GM12872 (cell line): ENCODE results near the gene WBP11.

Experiments used
- TF ChIP-seq, protein P1 (sequence below): IDR thresholded peaks from 3 replicates; pipeline ENCODE4 v1.5.1; 2011; ENCODE audit warnings: low read depth, mild to moderate bottlenecking, low read length, moderate library complexity; ENCODE audit not compliant: insufficient read depth

Gene WBP11

DNA sequence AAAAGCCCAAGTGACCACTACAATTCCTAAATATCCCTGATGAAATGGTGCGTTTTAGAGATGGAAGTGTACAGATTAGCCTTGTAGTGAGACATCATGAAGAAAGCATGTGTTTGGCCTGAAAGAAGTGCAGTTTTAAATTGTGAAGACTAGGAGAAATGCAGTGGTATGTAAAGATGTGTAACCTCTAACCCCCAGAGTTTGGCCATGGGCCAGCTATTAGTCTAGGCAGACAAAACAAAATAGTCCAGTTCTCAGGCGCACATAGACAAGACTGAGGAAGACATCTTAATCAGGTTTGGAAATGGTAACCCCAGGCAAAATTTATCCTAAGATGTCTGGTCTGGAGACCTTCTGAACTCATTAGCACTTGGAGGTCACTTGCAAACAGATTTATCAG lies 23.4 kb downstream of the WBP11 start:
- TF ChIP-seq, protein P1, sequence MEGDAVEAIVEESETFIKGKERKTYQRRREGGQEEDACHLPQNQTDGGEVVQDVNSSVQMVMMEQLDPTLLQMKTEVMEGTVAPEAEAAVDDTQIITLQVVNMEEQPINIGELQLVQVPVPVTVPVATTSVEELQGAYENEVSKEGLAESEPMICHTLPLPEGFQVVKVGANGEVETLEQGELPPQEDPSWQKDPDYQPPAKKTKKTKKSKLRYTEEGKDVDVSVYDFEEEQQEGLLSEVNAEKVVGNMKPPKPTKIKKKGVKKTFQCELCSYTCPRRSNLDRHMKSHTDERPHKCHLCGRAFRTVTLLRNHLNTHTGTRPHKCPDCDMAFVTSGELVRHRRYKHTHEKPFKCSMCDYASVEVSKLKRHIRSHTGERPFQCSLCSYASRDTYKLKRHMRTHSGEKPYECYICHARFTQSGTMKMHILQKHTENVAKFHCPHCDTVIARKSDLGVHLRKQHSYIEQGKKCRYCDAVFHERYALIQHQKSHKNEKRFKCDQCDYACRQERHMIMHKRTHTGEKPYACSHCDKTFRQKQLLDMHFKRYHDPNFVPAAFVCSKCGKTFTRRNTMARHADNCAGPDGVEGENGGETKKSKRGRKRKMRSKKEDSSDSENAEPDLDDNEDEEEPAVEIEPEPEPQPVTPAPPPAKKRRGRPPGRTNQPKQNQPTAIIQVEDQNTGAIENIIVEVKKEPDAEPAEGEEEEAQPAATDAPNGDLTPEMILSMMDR = no peak

DNA sequence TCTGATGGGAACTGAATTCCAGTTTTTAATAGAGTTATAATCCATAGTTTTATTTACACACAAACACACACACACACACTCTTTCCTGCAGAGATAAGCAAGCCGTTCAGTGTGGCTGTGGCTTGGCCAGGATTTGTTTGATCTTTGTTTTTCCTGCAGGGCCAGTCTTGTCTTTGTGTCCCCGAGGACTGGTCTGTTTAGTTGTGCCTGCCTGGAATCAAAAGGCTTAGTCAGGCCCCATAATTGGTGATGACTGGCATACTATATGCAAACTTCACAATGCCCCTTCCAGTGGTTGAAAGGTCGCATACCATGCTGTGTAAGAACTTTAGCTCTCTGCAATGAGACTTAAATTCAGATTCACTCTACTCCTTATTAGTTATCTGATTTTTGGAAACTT lies 26.0 kb downstream of the WBP11 start:
- TF ChIP-seq, protein P1 = no peak

DNA sequence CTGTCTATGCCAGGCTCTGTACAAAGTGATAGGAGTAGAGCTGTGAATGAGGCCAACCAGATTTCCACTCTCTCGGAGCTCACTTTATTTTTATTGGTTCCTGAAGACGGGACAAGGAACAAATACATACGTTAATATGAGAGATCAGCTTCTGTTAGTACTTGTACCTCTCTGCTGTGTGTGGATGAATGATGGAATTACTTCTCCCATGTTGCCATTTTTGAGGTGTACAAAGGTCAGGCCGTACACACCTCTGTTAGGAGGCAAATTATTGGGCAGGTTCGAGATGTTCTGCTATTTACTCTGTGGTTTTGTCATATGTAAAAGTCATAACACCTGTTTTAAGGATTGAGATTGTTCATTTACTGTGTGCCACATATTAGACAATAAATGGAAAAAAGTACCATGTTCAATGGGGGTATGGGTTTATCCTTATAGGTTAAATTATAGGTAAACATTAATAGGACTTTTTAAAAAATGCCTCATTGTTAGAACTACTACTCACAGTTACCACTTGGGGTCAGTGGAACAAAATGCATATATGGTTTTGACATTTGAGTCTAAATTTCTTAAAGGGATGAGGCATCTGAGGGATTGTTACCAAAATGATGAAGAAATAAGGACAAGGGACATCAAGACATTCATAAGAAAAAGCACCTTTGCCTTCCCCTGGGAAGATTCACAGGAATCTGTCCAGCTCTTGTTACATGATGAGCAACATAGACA lies 26.9 kb downstream of the WBP11 start:
- TF ChIP-seq, protein P1 = peak; percentile 30; the same call in 1 of the 3 replicates

DNA sequence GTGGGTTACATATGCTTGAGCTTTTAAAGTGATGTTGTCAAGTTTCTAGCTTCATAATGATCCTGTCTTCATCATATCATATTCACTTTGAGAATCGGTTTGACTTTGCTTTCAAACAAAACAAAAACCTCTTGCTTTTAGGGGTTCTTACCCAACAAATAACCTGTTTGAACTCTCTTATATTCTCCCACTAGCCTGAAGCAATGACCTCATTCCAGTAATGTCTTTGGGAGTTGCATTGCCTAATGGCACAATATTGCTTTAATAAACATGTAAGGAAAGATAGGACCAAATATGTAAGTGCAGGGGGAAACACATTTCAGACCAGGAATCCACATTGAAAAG lies 27.7 kb downstream of the WBP11 start:
- TF ChIP-seq, protein P1 = no peak

DNA sequence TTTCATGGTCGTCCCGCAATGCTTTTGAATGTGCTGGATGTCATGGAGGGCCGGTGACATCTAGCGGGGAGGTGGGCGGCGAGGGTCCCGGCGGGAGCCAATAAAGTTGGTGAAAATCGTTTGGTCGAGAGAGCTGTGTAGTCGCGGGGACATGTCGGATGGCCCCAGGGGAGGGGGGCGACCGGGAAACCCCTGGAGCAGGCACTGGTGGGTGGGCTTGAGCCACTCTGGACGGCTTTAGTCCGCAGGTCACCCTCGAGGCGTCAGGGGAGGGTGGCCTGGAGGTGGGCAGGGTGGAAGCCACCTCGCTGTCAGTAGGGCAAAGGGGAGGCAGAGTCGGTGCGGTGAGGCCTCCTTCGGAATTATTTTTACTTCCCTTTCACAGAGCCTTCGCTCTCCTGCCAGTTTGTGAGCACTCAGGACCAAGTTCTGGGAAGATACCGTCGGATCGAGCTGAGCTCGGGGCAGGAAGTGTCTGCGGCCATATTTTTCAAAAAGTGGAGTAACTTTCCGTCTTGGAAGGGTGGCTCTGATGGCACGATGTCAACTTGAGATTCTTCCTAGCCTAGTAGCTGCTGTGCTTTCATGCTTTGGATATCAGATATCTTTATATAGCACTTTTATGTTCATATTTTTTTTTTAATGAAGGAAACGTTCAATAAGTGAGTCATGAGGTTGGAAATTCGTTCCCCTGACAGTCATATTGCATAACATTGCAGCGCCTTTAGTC lies 28.2 kb downstream of the WBP11 start:
- TF ChIP-seq, protein P1 = no peak

DNA sequence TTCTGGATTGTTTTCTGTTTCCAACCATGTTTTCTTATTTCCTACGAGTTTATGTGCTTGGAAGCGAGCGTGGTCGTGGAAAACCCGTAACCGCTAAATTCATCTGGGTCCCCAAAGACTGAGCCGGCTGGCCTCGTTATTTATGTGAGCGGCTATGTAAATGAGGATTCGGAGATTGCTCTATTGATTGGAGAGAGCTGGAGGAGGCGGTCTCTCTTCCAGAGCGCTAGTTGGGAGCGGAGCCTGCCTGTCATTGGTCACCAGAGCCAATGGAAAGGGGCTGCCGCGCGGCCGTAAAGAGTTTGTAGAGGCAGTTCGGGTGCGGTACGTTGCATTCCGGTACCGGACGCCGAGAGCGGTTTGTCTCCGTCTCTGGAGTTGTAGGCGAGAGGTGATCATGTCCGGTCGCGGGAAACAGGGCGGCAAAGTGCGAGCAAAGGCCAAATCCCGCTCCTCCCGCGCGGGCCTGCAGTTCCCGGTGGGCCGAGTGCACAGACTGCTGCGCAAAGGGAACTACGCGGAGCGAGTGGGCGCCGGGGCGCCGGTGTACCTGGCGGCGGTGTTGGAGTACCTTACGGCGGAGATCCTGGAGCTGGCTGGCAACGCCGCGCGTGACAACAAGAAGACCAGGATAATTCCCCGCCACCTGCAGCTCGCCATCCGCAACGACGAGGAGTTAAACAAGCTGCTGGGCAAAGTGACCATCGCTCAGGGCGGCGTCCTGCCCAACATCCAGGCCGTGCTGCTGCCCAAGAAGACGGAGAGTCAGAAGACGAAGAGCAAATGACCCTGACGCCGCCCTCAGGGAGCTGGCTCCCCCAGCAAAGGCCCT lies 29.0 kb downstream of the WBP11 start:
- TF ChIP-seq, protein P1 = no peak

DNA sequence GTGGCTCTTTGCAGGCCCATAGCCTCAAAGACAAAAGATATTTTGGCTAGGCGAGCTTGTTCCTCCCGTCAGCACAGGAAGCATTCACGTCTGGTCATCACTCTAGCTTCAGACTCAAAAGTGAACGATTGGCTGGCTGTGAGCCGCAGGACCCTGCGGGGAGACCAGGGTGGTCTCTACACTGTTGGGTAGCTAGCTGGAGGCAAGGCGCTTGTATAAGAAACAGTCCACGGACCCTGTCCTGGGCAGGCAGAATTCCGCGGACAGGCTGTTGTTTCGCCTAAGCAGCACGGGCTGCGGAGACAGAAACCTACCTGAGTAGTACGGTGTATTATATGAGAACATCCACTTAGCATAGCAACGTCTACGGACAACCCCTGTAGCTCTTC lies 29.6 kb downstream of the WBP11 start:
- TF ChIP-seq, protein P1 = no peak
